Ureter (tissue), 1 donor: ENCODE results near the gene SUSD2. TPM values are rescaled to one million over a fixed set of nuclear protein-coding genes. Genes with fewer than 3 reads are reported as not detected.
"Not testable (repeated sequence)": the region's sequence is repeated elsewhere in the genome, so short reads cannot be mapped to it uniquely, and the experiment has no call there.

ENCODE experiments used
- DNase-seq: peaks from one replicate; pipeline ENCODE4 v3.0.0-alpha.2; 2020; ENCODE audit warnings: low spot score
- total RNA-seq: library from RNA; stranded (reverse); gene quantifications from one replicate; pipeline ENCODE4 v1.2.4, GENCODE V29; 2023
- donor health status: DM: yes; HTN: yes; CAD: no.

SUSD2 gene
- total RNA-seq, 1 donor from 2014 or later: 8.3 TPM

DNA sequence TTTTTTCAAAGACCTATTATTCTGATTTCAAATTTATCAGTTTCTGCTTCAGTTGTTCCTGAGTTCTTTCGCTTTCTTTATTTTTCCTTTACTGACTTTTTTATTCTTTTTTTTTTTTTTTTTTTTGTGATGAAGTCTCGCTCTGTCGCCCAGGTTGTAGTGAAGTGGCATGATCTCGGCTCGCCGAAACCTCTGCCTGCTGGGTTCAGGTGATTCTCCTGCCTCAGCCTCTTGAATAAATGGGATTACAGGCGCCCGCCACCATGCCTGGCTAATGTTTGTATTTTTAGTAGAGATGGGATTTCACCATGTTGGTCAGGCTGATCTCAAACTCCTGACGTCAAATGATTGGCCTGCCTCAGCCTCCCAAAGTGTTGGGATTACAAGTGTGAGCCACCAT lies 31.8 kb downstream of the SUSD2 start:
- DNase-seq: not testable (repeated sequence)

DNA sequence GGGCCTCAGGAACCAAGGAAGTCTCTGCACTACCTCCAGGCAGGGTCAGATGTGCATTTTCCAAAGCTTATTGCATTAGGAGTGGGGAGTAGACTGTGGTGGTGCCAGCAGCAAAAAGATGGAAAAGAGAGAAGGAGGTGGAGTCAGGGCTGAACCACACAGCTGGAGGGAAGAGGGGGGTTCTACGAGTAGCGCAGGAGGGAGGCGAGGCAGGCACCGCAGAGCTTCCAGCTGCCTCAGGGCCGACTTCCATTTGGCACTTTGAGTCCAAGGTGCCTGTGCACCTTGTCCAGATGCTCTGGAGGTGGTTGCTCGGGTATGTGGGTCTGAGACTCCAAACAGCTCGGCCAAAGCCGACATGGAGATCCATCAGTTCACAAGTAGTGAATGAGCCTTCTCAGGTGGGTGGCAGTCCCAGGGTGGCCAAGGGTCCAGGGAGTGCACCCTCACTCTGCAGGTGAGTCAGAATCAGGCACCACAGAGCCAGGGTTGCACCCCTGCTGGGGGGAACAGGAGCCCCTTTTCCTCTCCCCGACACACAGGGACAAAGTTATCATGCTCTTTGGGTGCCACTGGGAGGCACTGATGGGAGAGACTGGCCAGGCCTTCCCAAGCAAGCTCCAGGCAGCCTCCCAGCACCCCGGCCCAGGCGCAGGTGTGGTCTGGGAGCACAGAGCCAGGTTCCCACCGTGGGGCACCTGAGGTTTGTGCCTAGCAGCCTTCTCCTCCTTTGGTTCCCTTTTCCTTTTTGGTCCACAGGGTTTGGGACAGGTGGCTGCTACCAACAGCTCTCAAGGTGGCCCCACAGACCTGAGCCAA lies 33.4 kb downstream of the SUSD2 start:
- DNase-seq: no peak

DNA sequence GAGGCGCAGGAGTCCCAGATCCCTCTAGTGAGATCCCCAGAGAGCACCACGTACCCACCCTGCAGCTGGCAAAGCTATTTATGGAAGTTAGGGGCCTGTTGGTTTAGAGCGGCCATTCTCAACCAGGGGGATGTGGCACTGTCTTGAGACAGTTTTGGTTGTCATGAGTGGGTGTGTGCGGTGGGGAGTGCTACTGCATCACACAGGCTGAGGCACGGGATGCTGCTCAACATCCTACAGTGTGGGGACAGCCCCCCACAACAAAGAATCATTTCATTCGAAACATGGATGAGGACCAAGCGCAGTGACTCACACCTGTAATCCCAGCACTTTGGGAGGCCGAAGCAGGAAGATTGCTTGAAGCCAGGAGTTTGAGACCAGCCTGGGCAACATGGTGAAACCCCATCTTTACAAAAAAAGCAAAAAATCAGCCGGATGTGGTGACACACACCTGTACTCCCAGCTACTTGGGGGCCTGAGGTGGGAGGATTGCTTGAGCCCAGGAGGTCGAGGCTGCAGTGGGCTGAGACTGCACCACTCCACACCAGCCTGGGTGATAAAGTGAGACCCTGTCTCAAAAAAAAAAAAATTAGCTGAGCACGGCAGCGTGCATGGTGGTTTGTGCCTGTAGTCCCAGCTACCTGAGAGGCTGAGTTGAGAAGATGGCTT lies 35.4 kb downstream of the SUSD2 start:
- DNase-seq: no peak

DNA sequence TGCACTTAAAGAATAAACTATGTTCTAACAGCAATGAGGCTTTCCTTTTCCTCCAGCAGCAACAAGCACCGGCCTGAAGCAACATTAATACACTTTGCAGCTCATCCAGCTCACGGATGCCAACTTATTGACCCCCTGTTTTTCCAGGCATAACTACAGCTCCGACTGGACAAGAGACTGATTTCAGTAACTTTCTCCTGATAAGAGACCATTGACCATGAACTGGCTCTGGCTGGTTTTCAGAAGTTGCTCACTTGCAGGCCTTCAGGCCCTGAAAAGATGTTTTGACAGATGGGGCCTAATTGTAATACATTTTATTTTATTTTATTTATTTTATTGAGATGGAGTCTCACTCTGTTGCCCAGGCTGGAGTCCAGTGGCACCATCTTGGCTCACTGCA lies 36.1 kb downstream of the SUSD2 start:
- no peak for DNase-seq

DNA sequence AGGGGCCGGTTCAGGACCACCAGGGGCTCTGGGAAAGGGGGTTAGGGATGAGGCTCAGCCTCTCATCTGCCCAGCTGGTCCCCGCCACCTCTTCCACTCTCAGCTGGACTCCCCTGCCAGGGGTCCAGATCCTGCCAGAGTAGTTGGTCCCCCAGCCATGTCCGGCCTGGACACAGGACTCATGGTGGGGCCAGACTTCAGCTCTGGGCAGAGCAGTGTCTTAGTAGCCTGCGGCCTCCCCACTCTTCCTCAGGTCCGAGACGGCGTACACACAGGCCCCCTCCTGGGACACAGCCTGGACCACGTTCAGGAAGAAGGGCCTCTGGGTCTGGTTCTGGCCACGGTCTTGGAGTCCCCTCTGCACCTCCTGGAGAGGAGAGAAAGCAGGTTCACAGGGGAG lies 38.5 kb downstream of the SUSD2 start:
- DNase-seq: no peak

DNA sequence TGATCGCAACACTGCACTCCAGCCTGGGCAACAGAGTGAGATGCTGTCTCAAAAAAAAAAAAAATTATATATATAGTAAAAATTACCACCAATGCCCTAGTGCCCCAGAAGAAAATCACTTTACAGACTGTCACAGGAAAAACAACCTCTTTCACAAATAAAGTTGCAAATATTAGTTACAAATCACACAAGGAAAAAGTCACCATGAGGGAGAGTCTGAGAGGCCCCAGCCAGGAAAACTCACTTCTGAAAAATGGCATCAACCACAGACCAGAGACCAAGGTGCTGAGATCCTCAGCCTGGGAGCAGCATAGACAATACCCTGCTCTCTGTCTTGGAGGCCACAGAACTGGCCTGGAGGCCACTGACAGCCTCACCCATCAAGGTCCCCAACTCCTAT lies 43.2 kb downstream of the SUSD2 start:
- DNase-seq: no peak

DNA sequence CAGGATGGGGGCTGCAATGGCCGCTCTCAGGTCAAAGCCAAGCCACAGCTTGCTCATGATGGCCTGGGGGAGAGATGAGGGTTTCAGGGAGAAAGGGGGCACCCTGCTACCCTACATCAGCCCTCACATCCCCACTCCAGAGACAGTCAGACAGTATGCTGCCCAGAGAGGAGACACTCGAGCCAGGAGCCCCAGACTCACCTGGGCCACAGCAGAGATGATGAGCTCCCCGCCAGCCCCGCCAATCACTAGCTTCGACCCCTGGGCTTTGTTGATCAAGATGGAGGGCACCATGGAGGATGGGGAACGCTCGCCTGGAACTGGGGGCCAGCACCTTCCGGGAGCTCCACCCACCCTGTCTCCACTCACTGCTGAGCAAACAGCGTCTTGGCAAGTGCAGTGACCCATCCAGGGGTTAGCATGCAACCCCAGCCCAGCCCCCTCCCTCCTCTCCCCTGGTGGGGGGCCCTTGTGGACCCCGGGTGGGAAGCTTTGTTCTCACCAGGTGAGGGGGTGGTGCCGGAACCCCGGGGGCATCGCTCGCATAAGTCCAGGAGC lies 43.8 kb downstream of the SUSD2 start:
- DNase-seq: no peak

DNA sequence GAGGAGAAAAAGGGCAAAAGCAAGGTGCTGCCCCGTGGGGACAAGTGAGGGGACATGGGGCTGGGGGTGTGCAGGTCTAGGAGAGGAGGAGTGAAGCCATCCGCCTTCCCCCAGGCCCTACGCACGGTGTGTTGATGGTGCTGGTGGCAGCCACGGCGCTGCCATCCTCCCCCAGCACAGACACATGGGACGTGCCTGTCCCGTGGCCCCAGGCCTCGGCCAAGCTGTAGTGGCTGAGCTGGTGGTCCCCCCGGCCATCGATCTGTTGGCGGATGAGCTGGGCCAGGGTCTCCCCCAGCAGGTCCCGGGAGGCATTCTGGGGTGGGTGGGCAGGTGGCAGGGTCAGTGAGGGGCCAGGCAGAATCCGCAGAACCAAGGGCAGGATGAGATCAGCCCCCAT lies 44.7 kb downstream of the SUSD2 start:
- DNase-seq: no peak

DNA sequence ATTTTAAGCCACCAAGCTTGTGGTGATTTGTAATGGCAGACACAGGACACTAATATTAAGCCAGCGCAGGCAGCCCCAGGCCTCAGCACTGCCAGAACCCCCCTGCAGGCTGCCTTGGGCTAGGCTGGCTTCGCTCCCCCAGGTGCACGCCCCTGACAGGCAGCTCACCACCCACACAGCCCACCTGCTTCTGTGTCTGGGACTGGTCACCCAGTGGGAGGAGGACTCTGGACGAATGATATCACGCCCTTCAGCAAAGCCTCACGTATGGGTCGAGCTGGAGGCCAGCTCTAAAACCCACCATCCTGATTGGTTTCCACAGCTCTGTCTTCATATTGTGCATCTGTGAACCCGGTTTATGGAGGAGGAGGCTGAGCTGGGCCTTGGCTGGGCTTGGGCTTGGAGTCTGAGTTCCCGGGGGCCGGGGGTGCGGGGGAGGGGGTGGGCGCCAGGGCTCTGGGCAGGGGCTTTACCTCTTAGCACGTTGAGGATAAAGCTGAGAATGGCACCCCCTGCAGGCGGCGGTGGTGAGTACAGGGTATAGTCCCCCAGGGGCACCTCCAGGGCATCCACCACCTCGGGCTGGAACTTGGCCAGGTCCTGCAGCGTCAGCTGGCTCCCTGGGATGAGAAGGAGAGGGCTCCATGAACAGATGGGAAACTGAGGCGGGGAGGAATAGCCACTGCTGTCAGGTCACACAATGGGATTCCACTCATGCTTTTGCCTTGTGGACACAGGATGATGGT lies 49.8 kb downstream of the SUSD2 start:
- DNase-seq: no peak

DNA sequence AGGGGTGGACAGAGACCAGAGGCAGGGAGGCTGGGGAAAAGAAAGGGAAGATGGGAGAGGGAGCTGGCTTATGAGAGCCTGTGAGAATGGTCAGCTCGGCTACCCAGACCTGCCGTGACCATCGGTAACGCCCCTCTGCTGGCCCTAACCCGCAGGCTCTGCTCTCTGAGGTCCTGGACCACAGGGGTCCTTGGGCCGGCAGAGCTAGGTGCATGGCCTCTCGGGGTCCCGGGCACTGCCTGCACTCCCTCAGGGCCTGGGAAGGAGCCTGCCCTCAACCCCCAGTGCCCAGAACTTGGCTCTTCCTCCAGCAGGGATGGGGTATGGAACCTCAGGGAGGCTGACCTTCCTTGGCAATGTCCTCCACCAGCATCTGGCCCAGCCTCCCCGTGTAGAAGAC lies 50.4 kb downstream of the SUSD2 start:
- DNase-seq: no peak

DNA sequence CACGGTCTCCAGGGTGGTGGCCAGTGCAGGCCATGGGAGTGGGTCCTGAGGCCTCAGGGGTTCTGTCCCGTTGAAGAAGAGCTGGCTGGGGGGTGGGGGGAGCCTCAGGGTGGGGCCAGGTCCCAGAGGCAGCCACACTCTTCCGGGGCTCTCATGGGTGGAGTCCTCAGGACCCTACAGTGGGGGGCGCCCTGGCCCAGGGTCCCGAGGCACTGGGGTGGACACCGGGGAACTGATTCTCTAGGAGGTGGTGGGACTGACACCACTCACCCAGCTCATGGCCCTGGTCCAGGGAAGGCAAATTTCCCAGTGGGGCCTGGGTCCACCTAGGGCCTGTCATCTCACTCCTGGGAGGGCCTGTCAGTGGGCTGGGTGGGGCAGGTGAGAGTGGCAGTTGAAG lies 50.8 kb downstream of the SUSD2 start:
- no peak for DNase-seq

DNA sequence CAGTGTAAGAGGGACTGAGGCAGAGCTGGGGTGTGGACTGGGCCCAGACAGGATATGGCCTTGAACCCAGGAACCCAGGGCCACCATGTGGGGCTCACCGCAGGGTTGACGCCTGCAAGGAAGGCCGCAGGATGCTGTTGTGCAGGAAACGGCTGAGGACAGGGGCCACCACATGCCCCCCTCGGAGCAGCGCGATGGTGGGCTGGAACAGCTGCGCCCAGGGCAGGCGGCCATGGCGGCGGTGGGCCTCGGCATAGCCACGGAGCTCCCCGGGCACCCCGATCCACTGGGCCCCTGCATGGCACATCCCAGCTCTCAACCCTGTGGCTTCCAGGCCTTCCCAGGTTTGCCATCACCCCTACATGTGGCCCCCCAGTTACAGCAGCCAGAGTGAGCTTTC lies 51.4 kb downstream of the SUSD2 start:
- DNase-seq: no peak

DNA sequence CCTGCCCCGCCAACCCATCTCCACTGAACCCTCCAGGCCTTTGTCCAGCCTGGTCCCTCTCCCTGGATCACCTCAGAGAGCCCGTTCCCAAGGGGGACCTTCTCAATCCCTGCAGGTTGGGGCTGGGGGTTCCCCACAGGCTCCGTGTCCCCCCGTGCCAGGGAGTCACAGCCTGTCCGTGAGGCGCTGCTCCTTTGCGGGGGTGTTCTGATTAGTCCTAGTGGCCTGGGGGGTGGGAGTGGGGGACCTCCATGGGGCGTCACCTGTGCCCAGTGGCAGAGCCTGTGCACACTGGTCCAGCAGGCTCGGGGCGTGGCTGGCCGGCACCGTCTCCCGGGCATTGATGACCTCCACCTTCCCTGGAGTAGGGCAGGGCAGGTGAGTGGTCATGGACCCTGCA lies 51.9 kb downstream of the SUSD2 start:
- DNase-seq: no peak

DNA sequence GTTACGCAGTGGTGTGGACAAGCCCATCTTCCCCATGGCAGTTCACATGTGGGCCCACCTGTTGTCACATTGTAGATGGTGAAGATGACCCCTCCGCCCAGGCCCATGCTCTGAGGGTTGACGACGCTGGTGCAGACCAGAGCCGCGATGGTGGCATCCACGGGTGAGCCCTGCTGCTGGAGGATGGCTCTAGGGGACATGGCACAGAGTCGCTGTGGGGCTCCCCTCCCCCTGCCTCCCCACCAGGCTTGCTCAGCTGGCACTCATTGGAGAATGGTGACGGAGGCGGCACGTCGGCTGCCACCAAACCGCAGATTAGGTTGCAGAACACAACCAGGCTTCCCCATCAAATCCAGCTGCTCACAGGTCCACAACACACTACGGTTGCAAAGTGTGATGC lies 52.5 kb downstream of the SUSD2 start:
- no peak for DNase-seq

DNA sequence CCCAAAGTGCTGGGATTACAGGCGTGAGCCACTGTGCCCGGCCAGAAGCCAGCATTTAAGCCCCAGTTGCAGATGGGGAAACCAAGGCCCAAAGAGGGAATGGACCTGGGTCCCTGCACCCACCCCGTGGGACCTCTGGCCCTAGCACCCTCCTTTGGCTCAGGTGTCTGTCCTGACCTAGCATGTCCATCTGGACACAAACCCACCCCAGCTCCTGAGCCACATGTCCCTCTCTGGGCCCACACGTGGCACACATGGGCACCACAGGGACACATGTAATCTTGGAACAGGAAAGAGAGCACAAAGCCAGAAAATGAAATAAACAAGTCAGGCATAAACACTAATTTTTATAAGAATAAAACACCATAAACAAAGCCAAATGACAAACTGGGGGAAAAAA lies 54.0 kb downstream of the SUSD2 start:
- DNase-seq: no peak

DNA sequence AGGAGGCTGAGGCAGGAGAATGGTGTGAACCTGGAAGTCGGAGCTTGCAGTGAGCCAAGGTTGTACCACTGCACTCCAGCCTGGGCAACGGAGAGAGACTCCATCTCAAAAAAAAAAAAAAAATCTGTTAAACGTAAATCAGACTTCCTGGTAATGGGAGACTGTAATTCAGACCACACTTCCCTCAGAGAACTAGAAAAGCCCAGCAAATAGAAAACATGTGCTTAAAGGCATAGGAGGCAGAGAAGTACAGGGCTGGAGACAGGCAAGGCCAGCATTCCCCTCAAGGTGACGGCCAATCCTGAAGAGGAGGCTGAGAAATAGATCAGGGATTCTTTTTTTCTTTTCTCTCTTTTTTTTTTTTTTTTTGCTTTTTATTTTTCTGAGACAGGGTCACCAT lies 55.4 kb downstream of the SUSD2 start:
- no peak for DNase-seq

DNA sequence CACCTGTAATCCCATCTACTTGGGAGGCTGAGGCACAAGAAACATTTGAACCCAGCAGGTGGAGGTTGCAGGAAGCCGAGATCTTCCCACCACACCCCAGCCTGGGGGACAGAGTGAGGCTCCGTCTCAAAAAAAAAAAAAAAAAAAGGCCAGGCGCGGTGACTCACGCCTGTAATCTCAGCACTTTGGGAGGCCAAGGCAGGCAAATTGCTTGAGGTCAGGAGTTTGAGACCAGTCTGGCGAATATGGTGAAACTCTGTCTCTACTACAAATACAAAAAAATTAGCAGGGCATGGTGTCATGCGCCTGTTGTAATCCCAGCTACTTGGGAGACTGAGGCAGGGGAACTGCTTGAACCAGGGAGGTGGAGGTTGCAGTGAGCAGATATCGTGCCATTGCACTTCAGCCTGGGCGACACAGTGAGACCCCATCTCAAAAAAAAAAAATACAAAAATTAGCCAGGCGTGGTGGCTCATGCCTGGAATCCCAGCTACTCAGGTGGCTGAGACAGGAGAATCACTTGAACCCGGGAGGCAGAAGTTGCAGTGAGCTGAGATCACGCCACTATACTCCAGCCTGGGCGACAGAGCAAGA lies 56.9 kb downstream of the SUSD2 start:
- not testable (repeated sequence) for DNase-seq

Other genes starting within 250 kb of the SUSD2 start
- gene GSTT2B, start 220.3 kb upstream of the SUSD2 start, total RNA-seq: 6.9 TPM
- gene DDTL, start 214.6 kb upstream of the SUSD2 start, total RNA-seq: 6.6 TPM
- 129 TPM for gene DDT, start 207.0 kb upstream of the SUSD2 start, total RNA-seq
- 7.8 TPM for gene GSTT2, start 201.4 kb upstream of the SUSD2 start, total RNA-seq
- not detected for gene GSTT4, start 176.0 kb upstream of the SUSD2 start, total RNA-seq
- 117 TPM for gene CABIN1, start 170.2 kb upstream of the SUSD2 start, total RNA-seq
- gene GGT5, start 63.6 kb downstream of the SUSD2 start, total RNA-seq: 58.2 TPM
- gene SPECC1L, start 89.3 kb downstream of the SUSD2 start, total RNA-seq: 92.9 TPM
- gene ADORA2A, start 246.1 kb downstream of the SUSD2 start, total RNA-seq: 3.3 TPM